ENCODE data around the gene BLOC1S6.

BLOC1S6 gene

GRCh38 chr15:45604326-45604725 is 17.1 kb downstream of the BLOC1S6 start:
- Mint-ChIP-seq H3K27me3 (no peaks in the 10 kb centered on the region), H3K9me3 (no peaks in the 10 kb centered on the region), H3K36me3 (ENCODE audit: insufficient read depth) (peaks cover 42% of the 10 kb centered on the region), H3K27ac (peak overlapping the region in 1 of 2 donors; percentile 19), H3K4me1 (ENCODE audit: low read depth in 2 of 2) (peaks cover 1 to 6% of the 10 kb centered on the region in 2 donors), H3K4me3 (no peak overlapping the region)
- no peak for ATAC-seq (replicated peaks)
- no peak for DNase-seq

- Mint-ChIP-seq H3K4me1 (ENCODE audit: low read depth in 2 of 2) (peaks cover 0 to 4% of the 10 kb centered on the region in 2 donors), H3K27ac (no peak overlapping the region), H3K36me3 (ENCODE audit: insufficient read depth) (peaks cover 48% of the 10 kb centered on the region), H3K4me3 (no peak overlapping the region), H3K27me3 (no peaks in the 10 kb centered on the region), H3K9me3 (no peaks in the 10 kb centered on the region)
- DNase-seq: no peak
- no peak for ATAC-seq (replicated peaks)
Observed at GRCh38 chr15:45606413-45606812, 19.2 kb downstream of the BLOC1S6 start.

GRCh38 chr15:45606841-45607240 is 19.7 kb downstream of the BLOC1S6 start:
- no peak for ATAC-seq (replicated peaks)
- Mint-ChIP-seq H3K4me3 (no peak overlapping the region), H3K27ac (no peak overlapping the region), H3K36me3 (ENCODE audit: insufficient read depth) (peaks cover 48% of the 10 kb centered on the region), H3K4me1 (ENCODE audit: low read depth in 2 of 2) (peaks cover 0 to 3% of the 10 kb centered on the region in 2 donors), H3K27me3 (no peaks in the 10 kb centered on the region), H3K9me3 (no peaks in the 10 kb centered on the region)
- DNase-seq: no peak

DNA sequence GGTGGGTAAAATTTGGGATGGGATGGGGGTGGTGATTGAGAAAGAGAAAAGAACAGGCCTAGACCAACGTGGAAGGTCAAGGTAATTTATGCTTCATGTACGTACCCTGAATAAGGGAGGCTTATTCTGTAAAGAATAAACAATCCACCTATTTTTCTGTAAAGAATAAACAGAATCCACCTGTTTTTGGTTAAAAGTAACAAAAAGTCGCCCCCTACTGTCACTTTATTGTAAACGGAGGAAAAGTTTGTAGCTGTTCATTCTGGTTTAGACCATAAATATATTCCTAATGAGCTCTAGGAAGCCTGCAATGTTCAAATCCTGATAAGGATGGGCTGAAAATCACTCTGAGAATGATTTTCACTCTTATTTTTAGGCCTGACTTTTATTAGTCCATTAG is 24.1 kb downstream of the BLOC1S6 start:
- no peak overlapping the region for H3K27ac Mint-ChIP-seq
- DNase-seq (no peak), ATAC-seq (replicated peaks) (no peak)
- H3K36me3 Mint-ChIP-seq (ENCODE audit: insufficient read depth): peaks cover 28% of the 10 kb centered on the region
- H3K9me3 Mint-ChIP-seq: no peaks in the 10 kb centered on the region
- no peak overlapping the region for H3K4me3 Mint-ChIP-seq
- no peaks in the 10 kb centered on the region for H3K27me3 Mint-ChIP-seq
- H3K4me1 Mint-ChIP-seq (ENCODE audit: low read depth in 2 of 2): peaks cover 0 to 1% of the 10 kb centered on the region in 2 donors

GRCh38 chr15:45612790-45613415 is 25.7 kb downstream of the BLOC1S6 start:
- H3K27me3 Mint-ChIP-seq: no peaks in the 10 kb centered on the region
- no peak overlapping the region for H3K27ac Mint-ChIP-seq
- no peak for ATAC-seq (replicated peaks)
- DNase-seq: no peak
- no peak overlapping the region for H3K4me3 Mint-ChIP-seq
- peaks cover 0 to 1% of the 10 kb centered on the region in 2 donors for H3K4me1 Mint-ChIP-seq (ENCODE audit: low read depth in 2 of 2)
- peaks cover 16% of the 10 kb centered on the region for H3K36me3 Mint-ChIP-seq (ENCODE audit: insufficient read depth)
- H3K9me3 Mint-ChIP-seq: no peaks in the 10 kb centered on the region

DNA sequence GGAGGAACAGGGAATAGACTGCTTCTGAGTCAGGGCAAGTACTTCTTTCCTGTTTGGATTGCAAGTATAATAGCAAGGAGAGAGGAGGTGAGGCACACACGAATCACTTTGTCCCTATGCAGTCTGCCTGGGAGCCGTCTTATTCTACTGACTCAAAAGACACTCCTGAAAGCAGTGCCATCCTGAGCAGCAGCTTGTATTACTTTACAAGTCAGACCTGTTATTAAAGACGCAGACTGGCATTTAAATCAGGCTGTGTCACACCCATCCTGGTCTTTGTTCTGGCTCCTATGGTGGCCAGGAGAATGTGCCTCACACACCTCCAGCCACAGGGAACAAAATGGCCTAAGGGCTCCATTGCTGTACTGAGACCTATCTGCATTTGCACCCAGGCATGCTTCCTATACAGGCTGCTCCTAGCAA is 29.7 kb downstream of the BLOC1S6 start:
- Mint-ChIP-seq H3K4me3 (no peak overlapping the region), H3K9me3 (no peaks in the 10 kb centered on the region), H3K27me3 (no peaks in the 10 kb centered on the region), H3K36me3 (ENCODE audit: insufficient read depth) (no peaks in the 10 kb centered on the region), H3K4me1 (ENCODE audit: low read depth in 2 of 2) (peaks cover 0 to 1% of the 10 kb centered on the region in 2 donors), H3K27ac (no peak overlapping the region)
- DNase-seq (no peak), ATAC-seq (replicated peaks) (no peak)

- Mint-ChIP-seq H3K9me3 (no peaks in the 10 kb centered on the region), H3K27ac (no peak overlapping the region), H3K27me3 (no peaks in the 10 kb centered on the region), H3K4me3 (no peak overlapping the region), H3K36me3 (ENCODE audit: insufficient read depth) (no peaks in the 10 kb centered on the region), H3K4me1 (ENCODE audit: low read depth in 2 of 2) (no peaks in the 10 kb centered on the region)
- ATAC-seq (replicated peaks) (peak; percentile 32), DNase-seq (no peak)
Observed at GRCh38 chr15:45618813-45619212, 31.6 kb downstream of the BLOC1S6 start.

GRCh38 chr15:45628136-45628535 is 41.0 kb downstream of the BLOC1S6 start:
- H3K27ac Mint-ChIP-seq: no peak overlapping the region
- peaks cover 0 to 4% of the 10 kb centered on the region in 2 donors for H3K4me1 Mint-ChIP-seq (ENCODE audit: low read depth in 2 of 2)
- no peak for ATAC-seq (replicated peaks)
- no peak for DNase-seq
- no peaks in the 10 kb centered on the region for H3K27me3 Mint-ChIP-seq
- H3K36me3 Mint-ChIP-seq (ENCODE audit: insufficient read depth): no peaks in the 10 kb centered on the region
- H3K4me3 Mint-ChIP-seq: no peak overlapping the region
- no peaks in the 10 kb centered on the region for H3K9me3 Mint-ChIP-seq

DNA sequence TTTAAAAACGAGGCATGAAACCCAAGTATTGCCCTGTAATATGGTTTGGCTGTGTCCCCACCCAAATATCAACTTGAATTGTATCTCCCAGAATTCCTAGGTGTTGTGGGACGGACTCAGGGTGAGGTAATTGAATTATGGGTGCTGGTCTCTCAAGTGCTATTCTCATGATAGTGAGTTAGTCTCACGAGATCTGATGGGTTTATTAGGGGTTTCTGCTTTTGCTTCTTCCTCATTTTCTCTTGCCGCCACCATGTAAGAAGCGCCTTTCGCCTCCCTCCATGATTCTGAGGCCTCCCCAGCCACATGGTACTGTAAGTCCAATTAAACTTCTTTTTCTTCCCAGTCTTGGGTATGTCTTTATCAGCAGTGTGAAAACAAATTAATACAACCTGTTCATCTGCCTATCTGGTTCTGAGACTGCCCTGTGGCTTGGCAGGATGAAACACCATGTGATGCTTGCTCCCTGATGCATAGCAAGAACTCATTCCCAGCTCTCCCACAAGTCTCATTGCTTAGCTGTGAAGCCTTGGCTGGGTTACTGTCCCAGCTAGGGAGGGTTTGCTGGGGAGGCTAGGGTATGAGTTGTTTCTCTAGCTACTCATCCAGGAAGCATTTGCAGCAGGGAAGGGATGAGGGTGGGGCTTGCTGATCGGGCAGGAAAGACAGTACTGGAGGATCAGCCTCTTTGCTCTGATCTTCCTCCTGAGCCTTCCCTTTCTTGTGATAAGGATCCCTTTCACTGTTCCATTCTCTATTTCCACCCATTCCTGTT is 43.9 kb downstream of the BLOC1S6 start:
- Mint-ChIP-seq H3K4me3 (no peak overlapping the region), H3K27ac (peak overlapping the region in 1 of 2 donors; percentile 1), H3K27me3 (no peaks in the 10 kb centered on the region), H3K4me1 (ENCODE audit: low read depth in 2 of 2) (peaks cover 8 to 14% of the 10 kb centered on the region in 2 donors), H3K9me3 (no peaks in the 10 kb centered on the region), H3K36me3 (ENCODE audit: insufficient read depth) (peaks cover 10% of the 10 kb centered on the region)
- ATAC-seq (replicated peaks) (no peak), DNase-seq (no peak)

DNA sequence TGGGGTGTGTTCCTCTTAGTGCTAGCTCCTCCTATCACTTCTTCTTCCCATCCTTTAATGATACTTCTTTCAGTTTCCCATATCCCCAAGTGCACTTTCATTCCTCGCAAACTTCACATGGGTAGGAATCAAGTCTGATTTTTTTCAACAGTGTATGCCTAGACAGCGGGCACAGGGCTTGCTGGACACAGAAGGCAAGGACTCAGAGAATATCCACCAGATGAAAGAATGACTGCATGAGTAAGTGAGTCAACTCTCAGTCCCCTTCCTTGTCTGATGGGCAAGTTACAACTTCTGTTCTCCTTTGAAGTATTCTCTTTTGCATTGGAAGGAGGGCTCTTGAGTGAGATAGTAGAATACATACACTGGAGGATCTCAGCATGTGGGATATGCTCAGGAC is 44.6 kb downstream of the BLOC1S6 start:
- Mint-ChIP-seq H3K4me3 (no peak overlapping the region), H3K4me1 (ENCODE audit: low read depth in 2 of 2) (peaks cover 8 to 14% of the 10 kb centered on the region in 2 donors), H3K9me3 (no peaks in the 10 kb centered on the region), H3K27me3 (no peaks in the 10 kb centered on the region), H3K36me3 (ENCODE audit: insufficient read depth) (peaks cover 10% of the 10 kb centered on the region), H3K27ac (peak overlapping the region in 1 of 2 donors; percentile 1)
- ATAC-seq (replicated peaks) (no peak), DNase-seq (no peak)

DNA sequence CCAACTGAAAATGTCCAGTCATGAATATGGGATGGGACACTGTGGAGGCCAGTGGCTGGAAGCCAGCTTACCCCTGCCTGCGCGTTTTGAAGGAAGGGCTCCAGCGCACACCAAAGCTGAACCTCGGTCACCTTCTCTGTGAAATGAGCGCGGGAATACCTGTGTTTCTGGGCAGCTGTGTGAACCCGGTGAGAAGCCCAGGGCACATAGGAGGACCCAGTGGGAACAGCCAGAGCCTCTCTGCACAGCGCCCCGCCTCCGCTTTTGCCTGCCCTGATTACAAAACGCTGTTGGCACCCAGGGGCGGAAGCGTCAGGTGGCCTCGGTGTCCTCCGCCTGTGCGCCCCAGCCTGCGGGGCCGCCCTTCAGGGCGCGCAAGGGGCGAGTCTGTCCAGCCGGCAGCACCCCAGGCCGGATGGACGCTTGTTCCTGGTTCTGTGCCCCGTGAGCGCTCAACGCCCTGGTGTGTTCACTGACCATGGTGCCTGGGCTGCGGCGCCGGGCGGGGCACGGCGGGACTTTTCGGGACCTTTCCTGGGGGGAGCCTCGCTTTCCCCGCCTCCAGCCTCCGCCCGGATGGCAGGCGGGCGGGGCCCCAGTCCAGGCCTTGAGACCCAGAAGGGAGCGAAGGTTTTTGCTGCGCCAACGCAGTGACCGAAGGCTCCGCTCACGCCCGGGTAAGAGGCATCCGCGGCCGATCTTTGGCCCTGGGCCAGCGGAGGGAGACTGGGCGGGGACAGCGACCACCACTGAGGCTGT is 47.4 kb downstream of the BLOC1S6 start, which contains the start of gene SQOR:
SQOR (plus strand) TSS at position 598 of the 759 bp plus-strand sequence. CDS start 23,895 bp downstream, outside the sequence.
- DNase-seq (peak; percentile 52 to 59 (median 56)), ATAC-seq (replicated peaks) (peak; percentile 67)
- Mint-ChIP-seq H3K4me3 (peak within 1 kb of the TSS; percentile 89 to 97), H3K4me1 (ENCODE audit: low read depth in 2 of 2) (peaks cover 33 to 34% of the 10 kb centered on the region in 2 donors), H3K9me3 (no peaks in the 10 kb centered on the region), H3K27ac (peak within 1 kb of the TSS; percentile 75 to 95), H3K36me3 (ENCODE audit: insufficient read depth) (peaks cover 13% of the 10 kb centered on the region), H3K27me3 (no peaks in the 10 kb centered on the region)

- no peaks in the 10 kb centered on the region for H3K9me3 Mint-ChIP-seq
- DNase-seq (peak; percentile 50 to 59 (median 53)), ATAC-seq (replicated peaks) (peak; percentile 58)
- H3K36me3 Mint-ChIP-seq (ENCODE audit: insufficient read depth): peaks cover 13% of the 10 kb centered on the region
- peaks cover 38 to 40% of the 10 kb centered on the region in 2 donors for H3K4me1 Mint-ChIP-seq (ENCODE audit: low read depth in 2 of 2)
- H3K4me3 Mint-ChIP-seq: peak overlapping the region; percentile 89 to 97
- H3K27ac Mint-ChIP-seq: peak overlapping the region; percentile 75 to 95
- H3K27me3 Mint-ChIP-seq: no peaks in the 10 kb centered on the region
Observed at GRCh38 chr15:45635191-45635638, 48.0 kb downstream of the BLOC1S6 start.

DNA sequence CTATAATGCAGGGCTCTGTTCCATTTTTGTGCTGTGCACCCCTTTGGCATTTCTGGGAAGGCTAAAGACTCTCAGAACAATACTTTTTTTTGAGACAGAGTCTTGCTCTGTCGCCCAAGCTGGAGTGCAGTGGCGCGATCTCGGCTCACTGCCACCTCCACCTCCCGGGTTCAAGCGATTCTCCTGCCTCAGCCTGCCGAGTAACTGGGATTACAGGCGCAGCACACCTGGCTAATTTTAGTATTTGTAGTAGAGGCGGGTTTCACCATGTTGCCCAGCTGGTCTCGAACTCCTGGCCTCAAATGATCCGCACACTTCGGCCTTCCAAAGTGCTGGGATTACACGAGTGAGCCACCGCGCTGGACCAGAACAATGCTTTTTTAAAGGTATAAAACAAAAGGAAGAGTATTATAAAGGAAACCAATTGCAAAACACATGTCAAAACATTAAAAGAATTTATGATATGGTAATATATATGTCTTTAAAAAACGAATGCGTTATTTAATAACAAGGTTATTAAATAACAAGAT is 48.6 kb downstream of the BLOC1S6 start:
- H3K27ac Mint-ChIP-seq: peak overlapping the region; percentile 75 to 95
- H3K9me3 Mint-ChIP-seq: no peaks in the 10 kb centered on the region
- H3K4me1 Mint-ChIP-seq (ENCODE audit: low read depth in 2 of 2): peaks cover 38 to 46% of the 10 kb centered on the region in 2 donors

More for the DNA sequence above, 48.6 kb downstream of the BLOC1S6 start:
- Mint-ChIP-seq H3K27me3 (no peaks in the 10 kb centered on the region), H3K4me3 (peak overlapping the region; percentile 89 to 97), H3K36me3 (ENCODE audit: insufficient read depth) (peaks cover 13% of the 10 kb centered on the region)
- ATAC-seq (replicated peaks) (no peak), DNase-seq (no peak)
